Astrocyte of the cerebellum (primary cell): ENCODE results near the gene ASH1L.
"Not testable (repeated sequence)": the region's sequence is repeated elsewhere in the genome, so short reads cannot be mapped to it uniquely, and the experiment has no call there.

ENCODE experiments used
- DNase-seq: peaks from one replicate; pipeline ENCODE4 v3.0.0-alpha.2; 2011; ENCODE audit warnings: low read depth
- H3K4me3 ChIP-seq: 2 replicates; pipeline ENCODE4 v1.5.1; 2011; ENCODE audit warnings: mild to moderate bottlenecking, low read depth, low read length, moderate library complexity
- CTCF ChIP-seq: IDR thresholded peaks from 2 replicates; pipeline ENCODE4 v1.5.1; 2012; ENCODE audit warnings: low read length, low read depth, moderate library complexity, mild to moderate bottlenecking; ENCODE audit errors: missing control alignments
- in situ Hi-C: cut with HindIII; loops from 2 replicates; pipeline ENCODE4 v1.10.0; 2017; ENCODE audit warnings: low sequenced_read_pairs

The ASH1L gene

GRCh38 chr1:155295183-155295941 lies 267.2 kb downstream of the ASH1L start:
- TF ChIP-seq CTCF: no peak
- in situ Hi-C loops: no loop called here
- no peak for DNase-seq
- no peak overlapping the region for H3K4me3 ChIP-seq

- no peak for DNase-seq
- TF ChIP-seq CTCF: no peak
- in situ Hi-C loops: no loop called here
- H3K4me3 ChIP-seq: no peak overlapping the region
Measured at GRCh38 chr1:155294520-155295182, 268.0 kb downstream of the ASH1L start.

GRCh38 chr1:155293086-155293749 lies 269.4 kb downstream of the ASH1L start:
- TF ChIP-seq CTCF: no peak
- no peak for DNase-seq
- in situ Hi-C loops: no loop called here
- no peak overlapping the region for H3K4me3 ChIP-seq

GRCh38 chr1:155291006-155291405 lies 271.6 kb downstream of the ASH1L start:
- DNase-seq: not testable (repeated sequence)

GRCh38 chr1:155287987-155288543 lies 274.5 kb downstream of the ASH1L start:
- TF ChIP-seq CTCF: no peak
- no peak overlapping the region for H3K4me3 ChIP-seq
- in situ Hi-C loops: no loop called here
- no peak for DNase-seq

More at GRCh38 chr1:155291006-155291405, 271.6 kb downstream of the ASH1L start:
- in situ Hi-C loops, H3K4me3 ChIP-seq: not testable (repeated sequence)

GRCh38 chr1:155286544-155286943 lies 276.1 kb downstream of the ASH1L start:
- TF ChIP-seq CTCF: no peak
- no peak for DNase-seq
- in situ Hi-C loops: no loop called here
- H3K4me3 ChIP-seq: no peak overlapping the region
